CD14-positive monocyte (primary cell): Measurements from ENCODE around the gene TMCC1. TPM values are rescaled to one million over a fixed set of nuclear protein-coding genes. Genes with fewer than 3 reads are reported as not detected.

Source experiments
- DNase-seq, 3 donors: peaks; one replicate each; pipeline ENCODE4 v3.0.0-alpha.2; 2011 to 2022
- H2AFZ ChIP-seq: 2 replicates; pipeline ENCODE4 v1.6.0; 2012; ENCODE audit warnings: mild to moderate bottlenecking, low read depth, low read length, inconsistent platforms; ENCODE audit not compliant: insufficient read depth, poor library complexity, severe bottlenecking
- H3K27ac ChIP-seq, 2 donors: 1 replicate in 1 of 2; 2 replicates in 1 of 2; pipeline ENCODE4 v1.5.1; 2012 to 2013; ENCODE audit warnings: low read length in 2 of 2, control low read depth in 1 of 2, inconsistent platforms in 1 of 2, low read depth in 1 of 2, mild to moderate bottlenecking in 1 of 2
- H3K27me3 ChIP-seq, 2 donors: one replicate each; pipeline versions ENCODE4 v1.6.0 to v1.6.1; 2011 to 2013; ENCODE audit warnings: low read length in 2 of 2; ENCODE audit not compliant: control insufficient read depth in 2 of 2, insufficient read depth in 2 of 2
- H3K36me3 ChIP-seq, 2 donors: replicated peaks in 1 of 2; 1 replicate in 1 of 2; 2 replicates in 1 of 2; pipeline versions ENCODE4 v1.5.1 to v1.6.1; 2012 to 2013; ENCODE audit warnings: low read length in 2 of 2, control low read depth in 1 of 2, inconsistent platforms in 1 of 2, mild to moderate bottlenecking in 1 of 2; ENCODE audit not compliant: insufficient read depth in 2 of 2, control insufficient read depth in 1 of 2
- H3K4me1 ChIP-seq, 2 donors: 1 replicate in 1 of 2; 2 replicates in 1 of 2; pipeline versions ENCODE4 v1.5.1 to v1.6.1; 2012 to 2013; ENCODE audit warnings: low read length in 2 of 2, control low read depth in 1 of 2, inconsistent platforms in 1 of 2, mild to moderate bottlenecking in 1 of 2, moderate library complexity in 1 of 2; ENCODE audit not compliant: insufficient read depth in 2 of 2, control insufficient read depth in 1 of 2
- H3K4me2 ChIP-seq: replicated peaks from 2 replicates; pipeline ENCODE3; 2012; ENCODE audit warnings: low read length, moderate library complexity, mild to moderate bottlenecking; ENCODE audit not compliant: poor library complexity, severe bottlenecking; ENCODE audit errors: extremely low read depth
- H3K4me3 ChIP-seq, 3 experiments: fragments of 200-600 bp in 1 of 3; sonication (generic) in 1 of 3; replicated peaks in 1 of 3; 1 replicate in 2 of 3; 2 replicates in 1 of 3; pipeline ENCODE4 v1.5.1; 2011 to 2013; ENCODE audit warnings: low read length in 3 of 3, mild to moderate bottlenecking in 3 of 3, control low read depth in 2 of 3, low read depth in 2 of 3, inconsistent platforms in 1 of 3, moderate library complexity in 1 of 3
- H3K79me2 ChIP-seq: 2 replicates; pipeline ENCODE4 v1.6.0; 2012; ENCODE audit warnings: mild to moderate bottlenecking, control low read depth, inconsistent platforms, low read length, moderate library complexity; ENCODE audit not compliant: insufficient read depth
- H3K9ac ChIP-seq: 2 replicates; pipeline ENCODE4 v1.6.0; 2017; ENCODE audit warnings: low read length, mild to moderate bottlenecking; ENCODE audit not compliant: insufficient read depth, poor library complexity, severe bottlenecking
- H3K9me3 ChIP-seq, 2 donors: replicated peaks in 1 of 2; 1 replicate in 1 of 2; 2 replicates in 1 of 2; pipeline versions ENCODE4 v1.5.1 to v1.6.1; 2012 to 2013; ENCODE audit warnings: low read length in 2 of 2, control low read depth in 1 of 2; ENCODE audit not compliant: control insufficient read depth in 1 of 2, insufficient read depth in 1 of 2
- H4K20me1 ChIP-seq: 2 replicates; pipeline ENCODE4 v1.6.0; 2012; ENCODE audit warnings: mild to moderate bottlenecking, low read length, control low read depth, moderate library complexity; ENCODE audit not compliant: insufficient read depth
- H3K27ac Mint-ChIP-seq, 7 donors: one replicate each; pipeline ENCODE4 v1.8.0; 2020; ENCODE audit warnings: mild to moderate bottlenecking in 7 of 7, mixed read lengths in 7 of 7, moderate library complexity in 6 of 7, inconsistent platforms in 2 of 7
- H3K27me3 Mint-ChIP-seq, 3 donors: one replicate each; pipeline ENCODE4 v1.8.0; 2021 to 2022; ENCODE audit warnings: low read depth in 3 of 3, mild to moderate bottlenecking in 3 of 3, mixed read lengths in 3 of 3, moderate library complexity in 3 of 3, inconsistent platforms in 1 of 3
- H3K36me3 Mint-ChIP-seq, 2 donors: one replicate each; pipeline ENCODE4 v1.8.0; 2020; ENCODE audit warnings: mixed read lengths in 2 of 2, inconsistent platforms in 1 of 2, mild to moderate bottlenecking in 1 of 2
- H3K4me1 Mint-ChIP-seq: one replicate; pipeline ENCODE4 v1.8.0; 2020; ENCODE audit warnings: mild to moderate bottlenecking, mixed read lengths
- H3K4me3 Mint-ChIP-seq, 2 donors: one replicate each; pipeline ENCODE4 v1.8.0; 2020; ENCODE audit warnings: mild to moderate bottlenecking in 2 of 2, mixed read lengths in 2 of 2, moderate library complexity in 1 of 2
- H3K9me3 Mint-ChIP-seq, 7 donors: one replicate each; pipeline ENCODE4 v1.8.0; 2020 to 2022; ENCODE audit warnings: mixed read lengths in 7 of 7, mild to moderate bottlenecking in 6 of 7, moderate library complexity in 6 of 7, inconsistent platforms in 2 of 7
- WGBS: methylation state at CpG from one replicate; pipeline ENCODE4 v1.1.5; 2013; ENCODE audit warnings: missing lambda C conversion rate; ENCODE audit not compliant: insufficient coverage; 5-methylcytosine and 5-hydroxymethylcytosine counted together
- intact Hi-C, 2 donors: fragments of 100-400 bp; cut with micrococcal nuclease; formaldehyde crosslinking; loops; one replicate each; pipeline versions ENCODE4 v1.15.0 to v1.15.1; 2023
- polyA plus RNA-seq, 3 donors: library from polyadenylated mRNA; depleted of rRNA in 1 of 3; unstranded in 2 of 3; stranded (reverse) in 1 of 3; fragments of 300-500 nt in 2 of 3; fragments of >200 nt in 1 of 3; fragmentation: Illumina TruSeq in 2 of 3; gene quantifications; 1 replicate in 2 of 3; 2 replicates in 1 of 3; pipeline ENCODE4 v1.2.3, GENCODE V29; 2012 to 2021
- TF ChIP-seq, protein P1 (sequence below): fragments of 200-600 bp; IDR thresholded peaks from one replicate; pipeline ENCODE4 v1.8.0; 2022; ENCODE audit warnings: antibody characterized with exemption, mild to moderate bottlenecking

TMCC1 gene
- polyA plus RNA-seq, 3 donors: 5.0 to 10.2 (median 5.0) TPM

DNA sequence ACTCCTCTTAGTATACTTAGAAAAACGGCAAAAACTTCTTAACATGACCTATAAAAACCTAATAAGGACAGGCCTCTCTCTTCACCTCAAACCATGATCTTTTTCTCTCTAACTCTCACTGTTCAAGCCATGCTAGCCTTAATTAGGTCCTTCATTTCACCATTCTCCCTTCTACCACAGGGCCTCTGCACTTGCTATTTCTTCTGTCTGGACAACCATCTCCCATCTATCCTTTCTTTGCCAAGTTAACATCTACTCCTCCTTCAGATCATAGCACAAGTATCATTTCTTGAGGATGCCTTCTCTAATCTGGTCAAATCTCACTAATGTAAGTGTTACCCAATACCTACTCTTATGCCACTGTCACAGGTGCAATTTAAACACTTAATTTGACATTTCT is 39.1 kb downstream of the TMCC1 start:
- peaks cover 3 to 7% of the 10 kb centered on the region in 2 donors for H3K9me3 ChIP-seq
- H3K36me3 ChIP-seq: peaks cover 3 to 23% of the 10 kb centered on the region in 2 donors
- no peak overlapping the region for H3K4me3 ChIP-seq
- TF ChIP-seq, protein P1, sequence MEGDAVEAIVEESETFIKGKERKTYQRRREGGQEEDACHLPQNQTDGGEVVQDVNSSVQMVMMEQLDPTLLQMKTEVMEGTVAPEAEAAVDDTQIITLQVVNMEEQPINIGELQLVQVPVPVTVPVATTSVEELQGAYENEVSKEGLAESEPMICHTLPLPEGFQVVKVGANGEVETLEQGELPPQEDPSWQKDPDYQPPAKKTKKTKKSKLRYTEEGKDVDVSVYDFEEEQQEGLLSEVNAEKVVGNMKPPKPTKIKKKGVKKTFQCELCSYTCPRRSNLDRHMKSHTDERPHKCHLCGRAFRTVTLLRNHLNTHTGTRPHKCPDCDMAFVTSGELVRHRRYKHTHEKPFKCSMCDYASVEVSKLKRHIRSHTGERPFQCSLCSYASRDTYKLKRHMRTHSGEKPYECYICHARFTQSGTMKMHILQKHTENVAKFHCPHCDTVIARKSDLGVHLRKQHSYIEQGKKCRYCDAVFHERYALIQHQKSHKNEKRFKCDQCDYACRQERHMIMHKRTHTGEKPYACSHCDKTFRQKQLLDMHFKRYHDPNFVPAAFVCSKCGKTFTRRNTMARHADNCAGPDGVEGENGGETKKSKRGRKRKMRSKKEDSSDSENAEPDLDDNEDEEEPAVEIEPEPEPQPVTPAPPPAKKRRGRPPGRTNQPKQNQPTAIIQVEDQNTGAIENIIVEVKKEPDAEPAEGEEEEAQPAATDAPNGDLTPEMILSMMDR: no peak
- H3K4me2 ChIP-seq: no peak overlapping the region
- no peak overlapping the region for H3K9ac ChIP-seq
- H2AFZ ChIP-seq: no peak overlapping the region
- 100% methylated on average over 1 of the region's 1 CpG for WGBS
- intact Hi-C loops: no loop called here
- H3K27ac ChIP-seq: peak overlapping the region in 1 of 2 donors; percentile 84
- no peak for DNase-seq
- peaks cover 36% of the 10 kb centered on the region for H3K4me1 Mint-ChIP-seq
- peak overlapping the region in 5 of 7 donors; percentile 16 to 95 (median 87) for H3K27ac Mint-ChIP-seq
- peaks cover 26 to 30% of the 10 kb centered on the region in 2 donors for H3K4me1 ChIP-seq
- H3K36me3 Mint-ChIP-seq: peaks cover 27 to 45% of the 10 kb centered on the region in 2 donors
- H3K9me3 Mint-ChIP-seq: peaks cover 0 to 9% (median 6%) of the 10 kb centered on the region in 7 donors
- no peaks in the 10 kb centered on the region for H4K20me1 ChIP-seq
- H3K27me3 ChIP-seq: no peaks in the 10 kb centered on the region
- peaks cover 65% of the 10 kb centered on the region for H3K79me2 ChIP-seq
- no peak overlapping the region for H3K4me3 Mint-ChIP-seq
- H3K27me3 Mint-ChIP-seq: peaks cover 0 to 2% (median 0%) of the 10 kb centered on the region in 3 donors

DNA sequence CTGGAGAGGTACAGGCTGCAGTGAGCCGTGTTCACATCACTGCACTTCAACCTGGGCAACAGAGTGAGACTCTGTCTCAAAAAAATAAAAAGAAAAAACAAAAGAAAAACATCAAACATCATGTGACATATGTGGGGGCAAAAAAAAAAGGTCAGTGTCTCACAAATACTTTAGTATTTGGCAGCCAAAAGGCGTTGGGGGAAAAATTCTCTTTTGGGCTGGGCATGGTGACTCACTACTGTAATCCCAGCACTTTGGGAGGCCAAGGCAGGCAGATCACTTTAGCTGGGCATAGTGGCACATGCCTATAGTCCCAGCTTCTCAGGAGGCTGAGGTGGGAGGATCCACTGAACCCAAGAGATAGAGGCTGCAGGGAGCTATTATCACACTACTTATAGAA is 47.6 kb downstream of the TMCC1 start:
- Histone ChIP-seq H4K20me1 (peaks cover 7% of the 10 kb centered on the region), H3K27ac (no peak overlapping the region), H3K9me3 (peaks cover 5 to 13% of the 10 kb centered on the region in 2 donors), H3K9ac (no peak overlapping the region), H3K79me2 (peaks cover 9% of the 10 kb centered on the region), H3K36me3 (peaks cover 8 to 42% of the 10 kb centered on the region in 2 donors), H3K27me3 (no peaks in the 10 kb centered on the region), H3K4me2 (no peak overlapping the region), H3K4me3 (no peak overlapping the region), H3K4me1 (no peaks in the 10 kb centered on the region), H2AFZ (no peak overlapping the region)
- no peak for DNase-seq
- Mint-ChIP-seq H3K4me1 (no peaks in the 10 kb centered on the region), H3K4me3 (no peak overlapping the region), H3K27me3 (no peaks in the 10 kb centered on the region), H3K9me3 (peaks cover 6 to 18% (median 9%) of the 10 kb centered on the region in 7 donors), H3K36me3 (peaks cover 32 to 42% of the 10 kb centered on the region in 2 donors), H3K27ac (peak overlapping the region in 1 of 7 donors; percentile 50)
- TF ChIP-seq, protein P1: no peak
- 100% methylated on average over 1 of the region's 2 CpGs for WGBS
- intact Hi-C loops: no loop called here
